Measurements from ENCODE around the gene KLF13.

Gene KLF13

GRCh38 chr15:31317017-31317416, 9.6 kb upstream of the KLF13 start:
- DNase-seq (ENCODE audit: low spot score) = no peak

DNA sequence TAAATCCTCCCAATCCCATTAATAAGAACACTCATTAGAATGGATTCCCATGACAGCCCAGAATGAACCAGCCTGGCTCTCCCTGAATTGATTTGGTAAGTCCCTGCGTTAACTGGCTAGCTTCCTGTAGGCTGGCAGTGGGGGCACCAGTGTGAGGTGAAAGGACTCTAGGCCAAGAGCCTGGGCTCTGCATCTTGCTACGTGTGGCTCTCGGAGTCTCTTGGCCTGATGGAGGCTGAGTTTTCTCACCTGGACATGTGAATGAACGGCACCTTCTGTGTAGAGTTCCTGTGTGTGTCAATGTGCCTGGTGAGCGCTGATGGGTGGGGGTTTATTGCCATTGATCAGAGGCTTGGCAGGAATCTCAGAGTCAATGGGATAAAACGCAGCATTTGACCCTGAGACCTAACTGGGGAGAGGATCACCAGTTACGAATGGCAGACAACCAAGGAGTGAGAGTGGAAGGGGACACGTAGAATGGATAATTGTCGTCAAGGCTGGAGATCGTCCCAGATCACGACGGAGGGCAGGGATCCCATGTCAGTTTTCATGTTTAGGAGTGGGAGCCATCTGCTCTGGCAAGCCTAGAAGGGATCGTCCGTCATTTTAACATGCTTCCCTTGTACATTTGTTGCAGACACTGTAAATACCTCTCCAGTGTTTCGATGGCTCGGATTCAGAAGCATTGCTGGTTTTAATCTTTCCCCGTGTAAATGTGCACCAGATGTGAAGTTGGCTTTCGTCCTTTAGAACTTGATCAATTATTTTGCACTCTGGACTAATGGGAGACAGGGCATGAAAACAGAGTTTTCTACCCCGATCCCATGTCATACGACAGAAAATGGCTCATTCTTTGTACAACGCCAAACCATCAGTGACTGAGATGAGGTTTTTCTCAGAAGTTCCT, 9.0 kb upstream of the KLF13 start:
- DNase-seq (ENCODE audit: low spot score) = no peak

DNA sequence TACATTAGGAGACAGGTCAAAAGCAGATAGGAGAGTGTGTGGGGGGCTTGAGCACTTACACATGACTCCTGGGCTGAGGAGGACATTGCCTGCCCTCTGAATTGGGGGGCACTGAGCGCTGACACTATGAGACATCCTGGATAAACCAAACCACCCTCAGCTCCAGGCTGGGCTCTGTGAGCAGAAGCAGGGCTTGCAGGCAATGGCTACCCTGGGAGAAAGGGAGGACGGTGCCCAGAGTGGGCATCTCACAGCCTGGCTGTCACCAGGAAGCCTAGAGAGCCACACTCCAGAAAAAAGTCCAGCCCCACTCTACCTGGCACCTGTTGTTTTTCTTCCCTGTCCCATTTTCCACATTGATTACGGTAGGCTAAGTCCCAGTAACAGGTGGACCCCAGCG, 8.2 kb upstream of the KLF13 start:
- no peak for DNase-seq (ENCODE audit: low spot score)

- DNase-seq (ENCODE audit: low spot score) = no peak
Observed at GRCh38 chr15:31320022-31320421, 6.6 kb upstream of the KLF13 start.

DNA sequence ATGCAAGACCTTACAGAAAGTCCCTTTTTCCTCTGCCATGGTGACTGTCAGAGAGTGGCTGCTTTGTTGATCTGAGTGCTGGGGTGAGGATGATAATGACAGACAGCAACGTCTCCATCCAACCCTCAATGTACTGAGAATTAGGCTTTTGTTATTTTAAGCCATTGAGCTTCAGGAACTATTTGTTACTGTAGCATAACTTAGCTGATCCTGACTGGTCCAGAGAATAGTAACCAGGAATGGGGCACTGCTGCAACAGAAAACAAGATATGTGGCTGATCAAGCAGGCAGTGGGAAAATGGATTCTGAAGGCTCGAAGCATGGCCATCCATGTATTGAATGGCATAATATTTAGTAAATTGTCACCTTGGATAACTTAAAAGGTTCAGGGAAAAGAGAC, 5.2 kb upstream of the KLF13 start:
- DNase-seq (ENCODE audit: low spot score) = no peak

DNA sequence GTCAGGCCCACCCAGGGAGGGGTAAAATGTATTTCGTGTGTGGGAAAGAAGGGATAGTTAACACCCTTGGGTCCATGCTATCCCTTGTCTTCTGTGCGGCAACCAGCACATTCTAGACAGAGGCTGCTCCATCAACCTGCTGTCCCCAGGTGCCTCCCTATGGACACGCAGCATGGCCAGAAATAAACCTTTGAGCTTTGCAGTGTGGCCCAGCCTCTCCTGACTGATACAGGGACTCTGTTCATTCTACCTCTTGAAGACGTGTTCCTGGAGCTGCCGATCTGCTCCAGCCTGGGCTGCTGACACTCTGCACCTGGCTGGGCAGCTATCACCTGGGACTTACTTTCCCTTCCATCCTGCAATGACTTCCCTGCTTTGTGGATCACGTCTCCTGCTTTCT, 4.1 kb upstream of the KLF13 start:
- no peak for DNase-seq (ENCODE audit: low spot score)

- no peak for DNase-seq (ENCODE audit: low spot score)
Observed at GRCh38 chr15:31323627-31324026, 3.0 kb upstream of the KLF13 start.

DNA sequence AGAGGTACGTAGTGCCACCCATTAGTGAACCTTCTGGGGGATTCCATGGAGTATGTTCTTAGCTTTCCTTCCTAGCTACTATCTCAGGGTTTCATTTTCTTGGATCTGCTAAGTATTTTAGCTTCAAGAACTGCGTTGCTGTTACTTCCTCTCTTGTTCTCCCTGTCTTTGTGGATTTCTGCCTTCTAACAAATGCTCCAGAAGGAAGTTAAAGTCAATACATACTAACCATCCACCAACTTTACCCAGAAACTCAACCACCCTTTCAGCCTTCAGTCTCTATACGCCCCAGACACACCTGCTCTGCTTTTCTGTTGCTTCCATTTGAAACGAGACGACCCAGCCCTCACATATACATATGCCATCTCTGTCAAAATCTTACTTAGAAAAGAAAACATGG, 2.4 kb upstream of the KLF13 start:
- no peak for DNase-seq (ENCODE audit: low spot score)

GRCh38 chr15:31324806-31325594, 1.6 kb upstream of the KLF13 start:
- no peak for DNase-seq (ENCODE audit: low spot score)

DNA sequence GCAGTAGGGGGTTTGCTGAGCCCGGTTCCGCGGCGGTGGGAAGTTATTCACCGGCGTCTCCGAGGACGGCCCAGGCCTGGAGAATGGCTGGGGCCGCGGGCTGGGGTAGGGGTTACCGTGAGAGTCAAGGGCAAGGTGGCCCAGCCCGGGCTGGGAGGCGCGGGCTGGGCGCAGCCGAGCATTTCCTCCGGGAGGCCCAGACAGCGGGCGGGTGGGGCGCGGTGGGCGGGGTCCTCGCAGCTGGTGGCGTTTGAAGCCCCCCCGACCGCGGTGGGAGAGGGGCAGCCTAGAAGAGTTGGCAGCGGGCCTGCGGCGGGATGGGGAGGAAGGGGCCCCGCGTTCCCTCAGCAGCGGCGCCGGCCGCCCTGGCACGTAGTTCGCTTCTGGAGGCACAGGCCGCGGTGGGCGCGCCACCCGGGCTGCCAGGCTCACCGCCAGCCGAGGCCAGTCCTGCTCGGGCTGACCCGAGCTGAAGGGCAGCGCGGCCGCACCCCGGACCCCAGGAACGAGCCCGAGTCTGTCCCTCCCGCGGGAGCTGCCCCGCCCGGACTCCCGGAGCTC, 960 bp upstream of the KLF13 start:
- no peak for DNase-seq (ENCODE audit: low spot score)

GRCh38 chr15:31326875-31327668, 437 bp downstream of the KLF13 start:
- DNase-seq (ENCODE audit: low spot score) = no peak

DNA sequence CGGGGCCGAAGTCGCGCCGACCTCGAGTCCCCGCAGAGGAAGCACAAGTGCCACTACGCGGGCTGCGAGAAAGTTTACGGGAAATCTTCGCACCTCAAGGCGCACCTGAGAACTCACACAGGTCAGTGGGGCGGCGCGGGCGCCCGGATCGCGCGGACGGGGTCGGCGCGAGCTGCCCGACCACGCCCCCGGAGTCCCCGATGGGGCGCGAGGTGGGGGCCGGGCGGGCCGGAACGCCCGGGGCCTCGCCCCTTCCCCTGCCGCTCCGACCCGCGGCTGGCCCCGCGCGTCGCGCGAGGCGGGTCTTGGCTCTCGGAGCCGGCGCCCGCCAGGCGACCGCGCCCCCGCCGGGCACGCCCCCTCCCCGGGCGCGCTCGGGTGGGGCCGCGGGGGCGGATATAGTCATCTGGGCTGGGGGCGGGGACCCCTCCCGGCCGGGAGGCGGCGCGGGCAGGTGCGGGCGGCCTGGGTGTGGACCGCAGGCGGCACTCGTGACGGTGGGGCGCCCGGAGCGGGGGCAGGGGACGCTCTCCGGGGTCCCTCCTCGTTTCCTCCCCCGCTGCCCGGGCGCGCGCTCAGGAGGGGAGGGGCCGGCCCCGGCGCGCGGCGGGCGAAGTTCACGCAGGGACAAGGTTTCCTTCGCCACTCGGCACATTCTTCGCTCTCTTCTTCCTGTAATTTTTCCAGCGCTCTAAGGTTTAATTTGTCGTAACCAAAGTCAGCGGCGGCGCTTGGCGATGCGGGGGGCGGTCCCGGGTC, 1.2 kb downstream of the KLF13 start:
- peak; percentile 73 for DNase-seq (ENCODE audit: low spot score)

GRCh38 chr15:31328428-31328968, 1.9 kb downstream of the KLF13 start:
- no peak for DNase-seq (ENCODE audit: low spot score)

- peak; percentile 21 for DNase-seq (ENCODE audit: low spot score)
Observed at GRCh38 chr15:31328969-31329639, 2.5 kb downstream of the KLF13 start.

DNA sequence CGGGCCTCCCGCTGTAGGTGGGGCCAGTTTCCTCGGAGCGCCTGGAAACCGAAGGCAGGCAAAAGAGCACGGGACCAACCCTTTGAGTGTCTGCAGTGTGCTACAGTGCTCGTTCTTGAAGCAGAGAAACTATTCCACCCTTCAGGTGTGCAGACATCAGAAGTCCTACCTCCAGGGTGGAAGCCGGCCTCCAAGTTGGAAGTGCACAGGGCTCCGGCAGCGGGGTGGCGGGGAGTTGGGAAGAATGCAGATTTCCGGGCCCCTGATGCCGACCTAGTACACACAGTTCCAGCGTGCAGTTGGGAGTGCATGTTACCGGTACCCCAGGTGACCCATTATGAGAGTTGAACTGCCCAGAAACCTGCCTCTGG, 3.0 kb downstream of the KLF13 start:
- DNase-seq (ENCODE audit: low spot score) = no peak

- DNase-seq (ENCODE audit: low spot score) = no peak
Observed at GRCh38 chr15:31330111-31330785, 3.6 kb downstream of the KLF13 start.

DNA sequence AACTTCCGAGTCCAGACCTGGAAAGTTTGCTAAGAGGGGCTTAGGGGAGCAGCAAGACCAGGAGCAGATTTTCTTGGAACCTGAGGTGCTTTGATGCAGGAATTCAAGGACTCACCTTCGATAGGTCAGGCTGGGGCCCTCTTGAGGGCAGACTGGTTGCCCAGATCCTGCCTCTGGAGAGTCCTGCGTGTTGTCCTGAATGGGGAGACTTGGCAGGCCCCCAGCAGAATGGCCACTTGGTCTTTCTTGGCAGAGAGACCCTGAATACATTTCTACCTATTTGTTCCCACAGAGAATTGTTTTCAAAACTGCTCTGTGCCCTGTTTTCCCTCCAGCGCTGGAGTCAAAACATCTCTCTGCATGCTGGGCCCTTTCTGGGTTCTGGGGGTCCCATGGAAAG, 4.2 kb downstream of the KLF13 start:
- DNase-seq (ENCODE audit: low spot score) = no peak

DNA sequence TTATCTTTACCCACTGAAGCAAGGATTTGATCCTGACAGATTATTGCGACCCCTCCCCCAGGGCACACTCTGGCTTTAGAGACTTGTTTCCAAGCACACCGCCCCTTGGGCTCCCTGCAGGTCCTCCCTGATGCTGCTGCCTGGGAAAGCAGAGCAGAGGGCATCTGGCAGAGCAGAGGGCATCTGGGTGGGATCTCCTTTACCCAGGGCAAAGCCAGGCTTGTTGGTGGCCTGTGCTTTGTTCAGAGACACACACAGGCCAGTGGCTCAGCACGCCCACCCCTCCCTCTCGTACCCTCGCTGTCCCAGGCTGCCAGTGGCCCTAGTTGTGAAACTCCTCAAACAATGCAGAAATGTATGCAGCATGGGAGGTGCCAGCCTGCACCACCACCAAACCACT, 4.8 kb downstream of the KLF13 start:
- DNase-seq (ENCODE audit: low spot score) = no peak

- DNase-seq (ENCODE audit: low spot score) = no peak
Observed at GRCh38 chr15:31332020-31332680, 5.5 kb downstream of the KLF13 start.

DNA sequence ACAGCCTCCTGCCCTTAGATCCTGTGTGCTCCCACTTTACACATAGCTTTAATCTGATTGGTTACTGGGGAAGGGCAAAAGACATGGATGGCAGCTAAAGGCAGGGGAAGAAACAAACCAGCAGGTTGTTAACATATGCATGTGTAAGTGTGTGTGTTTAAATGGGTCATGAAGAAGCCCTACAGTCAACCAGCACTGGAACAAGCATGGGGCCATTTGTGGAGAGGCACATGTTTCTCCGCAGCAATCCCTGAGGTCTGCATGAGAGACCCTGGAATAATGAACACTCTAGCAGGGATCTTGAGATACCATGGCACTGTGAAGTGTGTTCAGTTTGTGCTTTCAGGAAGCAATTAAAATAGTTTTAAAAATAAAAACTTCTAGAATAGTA, 6.0 kb downstream of the KLF13 start:
- no peak for DNase-seq (ENCODE audit: low spot score)
